Stimulated activated CD8-positive, alpha-beta memory T cell treated with anti-CD3 and anti-CD28 coated beads, Interleukin-2, amount 100 ng/mL, for 1 hour (primary cell): ENCODE data around the gene HAL.

Experiments used
- DNase-seq, 2 donors: peaks; one replicate each; pipeline ENCODE4 v3.0.0-alpha.2; 2020; ENCODE audit warnings: low read depth in 2 of 2

Gene HAL

DNA sequence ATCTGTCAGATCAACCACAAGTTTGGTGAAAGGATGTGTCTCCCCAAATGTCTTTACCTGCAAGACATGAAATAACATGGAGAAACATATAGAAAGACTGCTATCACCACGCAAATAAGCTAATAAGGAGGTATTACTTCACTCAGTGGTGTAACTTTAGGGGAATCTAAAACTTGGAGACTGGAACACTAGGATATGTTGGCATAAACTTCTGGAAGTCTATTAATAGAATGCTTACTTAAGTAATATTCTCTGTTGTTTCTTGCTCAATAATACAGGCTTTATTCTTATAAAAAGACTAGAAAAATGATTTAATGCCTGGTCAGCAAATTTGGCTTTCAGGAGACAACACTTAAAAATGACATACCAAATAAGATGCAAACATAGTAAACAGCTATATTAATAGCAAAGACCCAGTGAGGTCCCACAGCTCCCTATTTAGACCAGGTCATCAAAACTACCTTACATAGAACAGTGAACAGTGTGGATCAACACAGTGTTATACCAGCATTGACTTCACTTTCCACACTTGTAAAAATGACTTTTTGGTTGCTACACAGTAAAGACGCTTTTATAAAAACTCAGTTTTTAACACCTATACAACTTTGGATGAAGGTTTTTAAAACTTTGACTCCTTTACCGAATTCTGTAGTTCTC is 18.9 kb upstream of the HAL start:
- no peak for DNase-seq

DNA sequence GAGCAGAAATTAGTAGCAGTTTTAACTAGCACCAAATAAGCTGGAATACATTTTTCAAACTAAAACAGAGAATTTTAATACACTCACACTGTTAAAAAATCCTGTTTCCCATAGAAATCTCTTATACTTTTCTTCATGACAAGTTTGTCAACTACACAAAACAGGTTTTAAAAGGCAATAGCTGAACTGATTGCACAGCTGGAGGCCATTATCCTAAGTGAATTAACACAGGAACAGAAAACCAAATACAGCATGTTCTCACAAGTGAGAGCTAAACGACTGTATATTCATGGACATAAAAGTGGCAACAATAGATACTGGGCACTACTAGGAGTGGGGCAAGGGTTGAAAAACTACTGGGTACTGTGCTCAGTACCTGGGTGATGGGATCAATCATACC is 11.6 kb upstream of the HAL start:
- no peak for DNase-seq

DNA sequence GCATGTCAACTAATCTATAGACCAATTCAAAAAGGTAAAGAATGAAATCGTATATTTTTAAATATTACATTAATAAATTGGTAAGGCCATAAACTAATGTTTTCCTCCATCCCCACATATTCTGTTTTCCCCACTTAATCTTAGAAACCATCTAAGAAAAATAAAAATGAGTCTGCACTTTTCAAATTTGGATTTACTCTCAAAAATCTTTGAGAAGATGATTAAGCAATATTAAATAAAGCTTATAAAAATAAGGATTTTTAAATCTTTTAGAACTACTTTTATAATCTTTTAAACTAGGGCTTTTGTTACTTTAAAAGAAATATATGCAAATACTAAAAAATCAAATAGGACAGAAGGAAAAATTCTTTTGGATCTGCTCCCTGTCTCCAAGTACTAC is 10.6 kb upstream of the HAL start:
- no peak for DNase-seq

DNA sequence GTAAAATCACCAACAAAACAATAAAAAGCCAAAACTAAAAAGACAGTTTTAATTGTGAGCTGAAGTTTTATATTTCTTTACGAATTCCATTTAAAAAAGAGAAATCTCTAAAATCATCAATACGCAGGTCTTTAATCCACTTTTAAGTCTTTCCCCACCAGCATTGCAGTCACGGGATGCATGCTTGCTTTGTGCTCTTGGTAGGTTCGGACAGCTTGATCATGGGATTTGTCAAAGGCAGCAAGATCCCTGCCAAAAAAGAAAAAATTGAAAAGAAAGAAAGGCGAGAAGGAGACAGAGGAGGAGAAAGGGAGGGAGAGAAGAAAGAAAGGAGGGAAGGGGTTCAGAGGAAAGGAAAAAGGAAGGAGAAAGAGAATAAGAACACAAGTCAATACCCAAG is 4.7 kb upstream of the HAL start:
- no peak for DNase-seq

DNA sequence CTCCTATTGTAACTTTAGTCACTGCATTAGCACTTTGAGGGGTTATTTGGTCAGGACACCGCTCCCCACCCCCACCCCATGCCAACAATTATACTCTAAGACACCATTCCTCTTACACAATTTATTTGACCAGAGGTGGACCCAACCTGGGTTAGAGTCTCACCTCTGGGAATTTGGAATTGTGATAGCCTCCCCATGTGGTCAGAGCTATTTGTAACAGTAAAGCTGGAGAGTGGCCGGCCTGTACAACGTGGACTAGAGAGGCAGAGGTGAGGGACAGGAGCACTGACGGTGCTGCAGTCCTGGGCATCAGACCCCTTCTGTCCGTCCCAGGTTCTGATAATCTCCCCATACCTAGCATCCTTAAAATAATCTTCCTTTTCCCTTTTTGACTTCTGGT is 3.3 kb upstream of the HAL start:
- no peak for DNase-seq

DNA sequence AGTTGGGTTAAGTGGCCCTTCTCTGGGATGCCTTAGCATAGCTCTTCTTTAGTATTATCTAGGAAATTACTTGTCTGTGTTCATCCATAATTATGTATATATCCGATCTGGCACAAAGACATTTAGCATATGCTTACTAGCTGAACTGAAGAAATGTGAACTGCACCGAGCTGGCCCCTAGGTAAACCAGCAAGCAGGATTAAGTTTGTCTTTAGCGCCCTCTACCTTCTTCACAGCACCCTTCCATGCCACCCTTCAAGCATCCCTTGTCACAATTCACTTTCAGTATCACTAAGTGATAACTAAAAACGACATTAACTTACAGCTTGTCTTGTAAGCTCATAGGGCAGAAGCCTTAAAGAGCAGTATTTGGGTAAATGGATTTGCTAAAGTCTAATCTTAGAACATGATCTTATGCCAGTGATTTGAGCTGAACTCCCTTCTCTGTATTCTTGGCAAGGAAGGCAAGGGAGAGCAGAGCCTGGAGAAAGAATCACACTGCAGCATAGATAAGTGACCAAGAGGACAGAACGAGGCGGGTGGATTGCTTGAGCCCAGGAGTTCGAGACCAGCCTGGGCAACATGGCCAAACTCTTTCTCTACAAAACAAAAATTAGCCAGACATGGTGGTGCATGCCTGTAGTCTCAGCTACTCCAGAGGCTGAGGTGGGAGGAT is 2.6 kb upstream of the HAL start:
- DNase-seq: no peak

DNA sequence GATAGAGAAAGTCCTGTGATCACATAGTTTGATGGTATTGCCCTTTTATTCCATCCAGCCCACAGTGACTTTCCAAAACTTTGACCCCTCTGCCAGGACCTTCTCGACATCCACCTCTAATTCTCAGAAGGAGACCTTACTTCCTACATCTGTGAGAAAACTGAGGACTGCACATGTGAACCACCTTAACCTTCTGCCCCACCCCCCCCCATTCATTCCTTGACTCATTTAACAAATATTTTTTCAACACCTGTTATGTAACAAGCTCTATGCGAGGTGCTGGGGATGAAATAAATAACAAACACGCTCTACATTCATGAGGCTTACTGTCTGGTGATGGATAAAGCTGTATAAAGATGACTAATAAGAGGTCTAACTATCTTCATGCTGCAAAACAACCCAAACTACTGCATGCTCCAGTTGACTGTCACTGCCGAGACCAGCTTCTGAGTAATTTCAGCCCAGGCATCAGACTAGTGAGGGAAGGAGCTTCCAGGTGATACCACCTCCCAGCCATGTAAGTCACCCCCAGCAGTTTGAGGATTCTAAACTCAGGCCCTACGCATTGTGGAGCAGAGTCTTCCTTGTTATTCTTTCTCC is 1.9 kb upstream of the HAL start:
- no peak for DNase-seq

DNA sequence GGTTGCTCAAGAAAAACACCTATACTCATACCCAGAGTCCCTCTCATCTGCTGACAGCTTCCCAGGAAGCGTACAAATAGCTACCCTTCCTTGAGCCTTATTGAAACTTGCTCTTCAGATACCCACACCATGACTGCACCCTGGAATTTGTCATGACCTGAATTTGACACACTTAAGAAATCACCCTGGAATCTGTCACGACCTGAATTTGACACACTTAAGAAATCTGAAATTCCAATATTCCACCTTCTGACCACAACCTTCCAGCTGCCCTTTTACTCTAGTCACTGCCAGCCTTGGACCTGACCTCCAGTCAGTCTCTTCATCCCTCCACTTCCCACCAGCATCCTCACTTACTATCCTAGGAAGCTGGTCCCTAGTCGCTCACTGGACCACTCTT is 1.1 kb upstream of the HAL start:
- DNase-seq: no peak

DNA sequence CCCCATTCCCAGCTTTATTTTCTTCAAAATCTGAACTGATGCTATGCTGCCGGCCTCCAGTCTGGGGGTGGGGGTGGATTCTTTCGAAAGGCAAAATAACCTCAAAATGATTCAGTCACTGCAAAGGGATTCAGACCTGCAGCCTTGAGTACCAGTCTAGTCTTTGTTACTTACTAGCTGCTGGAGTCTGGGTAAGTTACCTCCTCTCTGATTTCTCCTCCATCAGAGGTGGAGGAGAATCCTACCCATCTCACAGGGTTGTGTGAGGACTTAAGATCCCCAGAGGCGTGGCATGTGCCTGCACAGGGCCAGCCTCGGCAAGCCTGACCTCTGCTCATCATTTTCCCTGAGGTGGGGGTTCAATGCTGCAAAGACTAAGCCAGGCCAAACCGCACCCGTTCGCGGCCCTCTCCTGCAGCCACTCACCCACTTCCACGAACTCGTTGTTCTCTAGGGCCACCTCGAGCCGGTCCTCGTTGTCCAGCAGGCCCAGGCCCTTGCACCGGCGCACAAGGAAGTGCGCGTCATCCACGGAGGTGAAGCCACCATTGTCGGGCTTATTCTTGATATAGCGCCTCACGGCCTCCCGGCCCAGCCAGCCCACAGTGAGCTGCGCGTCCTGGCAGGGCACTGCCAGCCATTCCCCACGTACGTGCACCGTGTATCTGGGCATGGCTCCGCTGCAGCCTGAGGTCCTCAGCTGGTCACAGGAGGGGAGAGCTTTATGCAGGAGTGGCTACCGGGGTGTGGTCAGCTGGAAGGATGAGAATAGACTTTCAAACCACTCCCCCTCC is 709 bp downstream of the HAL start:
- no peak for DNase-seq

DNA sequence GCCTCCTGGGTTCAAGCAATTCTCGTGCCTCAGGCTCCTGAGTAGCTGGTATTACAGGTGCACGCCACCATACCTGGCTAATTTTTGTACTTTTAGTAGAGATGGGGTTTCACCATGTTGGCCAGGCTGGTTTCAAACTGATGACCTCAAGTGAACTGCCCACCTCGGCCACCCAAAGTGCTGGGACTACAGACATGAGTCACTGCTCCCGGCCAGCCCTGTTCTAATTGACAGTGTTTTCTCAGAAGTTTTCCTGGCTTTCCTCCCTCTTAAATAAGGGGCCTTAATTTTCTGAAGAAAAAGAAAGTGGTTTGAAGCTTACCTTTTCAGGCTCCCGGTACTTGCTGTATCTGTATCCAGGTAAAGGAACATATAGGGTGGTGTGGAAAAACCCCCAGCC is 1.7 kb downstream of the HAL start:
- no peak for DNase-seq

DNA sequence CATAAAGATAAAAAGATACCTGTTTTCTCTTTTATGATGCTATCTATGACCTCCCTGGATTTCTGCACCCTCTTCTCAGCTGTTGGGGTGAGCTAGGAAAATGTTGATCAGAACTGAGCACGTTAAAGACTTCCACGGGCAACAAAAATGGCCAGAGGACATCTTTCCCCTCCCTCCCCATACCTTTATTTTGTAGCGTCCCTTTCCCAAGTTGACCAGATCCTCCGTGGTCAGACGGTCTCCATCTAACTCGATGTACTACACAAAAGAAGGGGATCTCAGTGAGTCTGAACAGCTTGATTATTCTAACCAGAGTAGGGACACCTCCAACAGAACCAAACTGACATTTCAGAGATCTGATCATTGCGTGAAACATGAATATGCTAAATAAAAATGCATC is 2.2 kb downstream of the HAL start:
- no peak for DNase-seq

DNA sequence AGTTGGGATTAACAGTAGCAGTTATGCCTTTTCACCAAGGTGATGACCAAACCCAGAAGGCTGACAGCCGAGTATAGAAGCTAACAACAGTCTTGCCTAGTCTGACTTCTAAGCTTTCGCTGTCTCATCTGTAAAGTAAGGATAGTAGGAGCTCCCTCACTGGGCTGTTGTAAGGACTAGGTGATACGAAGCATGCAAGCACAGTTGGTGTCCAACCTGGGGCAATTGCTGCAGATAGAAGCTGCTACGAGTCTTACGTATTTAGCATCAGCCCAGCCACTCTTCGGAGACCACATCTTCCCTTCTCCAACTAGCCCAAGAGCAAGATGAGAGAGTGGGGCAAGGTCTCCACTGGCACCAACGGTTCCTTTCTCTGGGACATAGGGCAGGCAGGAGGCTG is 6.0 kb downstream of the HAL start:
- no peak for DNase-seq

DNA sequence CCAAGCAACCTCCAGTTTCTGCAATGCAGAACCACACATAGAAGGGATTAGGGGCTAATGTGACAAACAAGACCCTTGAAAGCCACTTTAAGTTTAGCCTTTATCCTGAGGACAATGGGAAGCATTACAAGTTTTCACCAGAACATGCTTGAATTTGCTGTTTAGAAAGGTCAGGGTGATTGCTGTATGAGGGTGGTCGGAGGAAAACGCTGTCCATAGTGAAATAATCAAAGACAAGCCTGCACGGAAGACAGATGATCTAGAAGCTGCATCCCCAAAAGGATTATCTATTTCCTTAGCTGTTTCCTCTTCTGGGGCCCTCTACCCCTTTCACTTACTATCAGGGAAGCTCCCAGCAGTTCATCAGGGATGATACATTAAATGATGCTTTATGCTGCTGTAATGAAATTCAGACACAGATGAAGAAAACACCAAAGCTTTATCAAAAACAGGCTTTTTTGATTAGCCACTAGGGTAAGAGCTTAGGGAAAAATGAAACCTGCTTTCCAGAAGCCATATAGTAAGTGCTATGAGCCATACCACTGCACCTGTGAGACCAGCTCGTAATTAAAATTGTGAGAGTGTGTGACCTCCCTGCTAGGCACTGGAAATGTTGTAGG is 6.5 kb downstream of the HAL start:
- no peak for DNase-seq

DNA sequence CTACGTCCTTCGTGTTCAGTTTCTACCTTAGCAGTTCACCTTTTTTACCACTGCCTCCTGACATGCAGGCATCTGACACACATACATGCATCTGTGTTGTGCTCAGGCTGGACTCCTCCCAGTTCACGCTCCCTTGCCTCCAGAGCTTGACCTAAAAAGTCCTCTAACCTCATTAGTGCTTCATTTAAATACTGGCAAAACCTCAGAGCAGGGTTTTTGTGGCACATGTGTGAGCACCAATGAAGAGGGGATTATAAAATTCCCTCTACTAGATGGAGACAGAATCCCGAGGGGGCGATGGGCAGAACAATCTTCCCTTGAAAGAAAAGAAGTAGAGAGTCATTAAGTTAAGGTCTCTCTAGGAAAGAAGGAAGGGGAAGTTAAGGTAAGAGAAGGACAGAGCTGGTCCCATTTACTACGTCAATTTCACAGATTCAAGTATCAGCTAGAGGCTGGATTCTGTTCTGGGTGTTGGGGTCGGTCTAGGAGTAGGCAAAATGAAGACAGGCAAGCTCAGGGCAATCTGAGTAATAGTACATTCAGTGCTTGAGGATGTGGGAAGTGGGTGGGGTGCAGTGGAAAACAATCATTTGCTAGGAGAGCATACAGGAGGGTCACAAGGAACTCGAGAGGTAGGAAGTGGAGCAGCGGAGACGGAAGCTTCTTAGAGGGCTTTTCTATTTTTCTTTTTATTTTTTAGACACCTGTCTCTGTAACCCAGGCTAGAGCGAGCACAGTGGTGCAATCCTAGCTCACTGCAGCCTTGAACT is 7.5 kb downstream of the HAL start:
- DNase-seq: no peak

DNA sequence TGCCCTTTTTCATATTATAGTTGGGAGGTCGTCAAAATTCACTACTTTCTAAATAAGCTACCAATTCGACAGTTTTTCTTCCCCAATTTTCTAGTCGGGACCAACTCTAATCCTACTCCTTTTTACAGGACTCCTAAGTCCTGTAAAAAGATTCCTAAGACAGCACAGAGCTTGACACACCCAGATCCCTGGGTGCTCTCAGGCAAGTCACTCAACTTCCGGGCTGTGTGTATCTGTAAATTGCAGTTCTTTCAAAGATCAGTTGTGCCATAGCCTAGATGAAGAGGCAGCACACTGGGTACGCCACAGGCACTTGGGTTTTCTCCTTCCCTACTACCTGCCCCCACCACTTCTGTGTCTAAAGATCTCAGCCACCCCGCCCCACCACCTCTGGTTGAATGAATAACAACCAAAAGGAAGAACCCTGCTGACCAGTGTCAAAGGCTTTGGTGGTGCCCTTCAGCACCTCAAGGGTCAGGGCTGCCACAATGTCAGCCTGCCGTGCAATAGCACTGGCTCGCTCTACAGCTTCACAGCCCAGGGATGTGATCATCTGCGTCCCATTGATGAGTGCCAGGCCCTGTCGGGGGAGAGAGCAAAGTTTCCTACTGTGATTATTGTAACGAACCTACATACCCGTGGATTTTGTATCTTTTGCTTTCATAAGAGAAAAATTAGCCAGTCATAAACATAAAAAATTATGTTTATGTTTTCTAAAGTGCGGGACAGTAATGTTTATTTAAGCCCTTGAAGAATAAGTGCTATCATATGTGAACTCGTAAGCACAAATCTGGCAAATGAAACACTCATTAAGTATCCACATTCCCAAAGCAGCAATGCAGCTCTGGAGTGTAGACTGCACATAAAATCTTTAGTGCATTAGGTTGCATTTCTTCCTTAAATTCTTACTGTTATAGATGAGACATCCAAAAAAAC is 9.2 kb downstream of the HAL start:
- DNase-seq: no peak

DNA sequence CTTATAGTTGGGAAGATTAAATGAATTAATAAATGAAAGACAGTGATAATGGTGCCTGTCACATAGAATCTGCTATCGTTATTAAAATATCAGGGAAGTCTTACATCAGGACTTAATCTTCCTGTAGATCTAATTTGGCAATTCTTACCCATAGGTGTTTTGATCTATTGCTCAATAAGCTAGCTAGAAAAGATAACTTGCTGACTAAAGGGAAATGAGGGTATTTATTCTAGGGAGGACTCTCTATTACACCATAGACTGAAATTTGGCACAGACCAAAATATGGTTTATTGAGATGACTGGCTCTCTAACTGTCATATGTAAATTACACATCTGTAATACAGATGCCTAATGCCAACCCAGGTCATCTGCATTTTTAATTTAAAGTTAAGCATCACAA is 11.5 kb downstream of the HAL start:
- no peak for DNase-seq

DNA sequence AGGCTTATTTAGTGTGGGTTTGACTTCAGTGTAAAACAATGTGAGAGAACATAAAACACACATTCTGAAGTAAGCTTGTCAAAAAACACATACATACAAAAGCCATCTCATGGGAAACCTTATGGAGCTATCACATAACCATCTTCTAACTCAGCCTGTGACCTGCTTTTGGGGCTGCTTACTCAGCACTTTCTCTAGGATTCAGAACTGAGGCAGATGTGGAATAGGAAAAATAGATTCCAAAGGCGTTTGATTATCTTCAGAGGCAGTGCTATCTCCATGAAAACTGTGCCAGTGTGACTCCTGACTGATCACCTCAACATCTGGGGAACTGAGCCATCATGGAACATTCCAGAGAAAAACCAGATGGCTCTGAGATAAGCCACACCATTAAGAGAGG is 13.5 kb downstream of the HAL start:
- no peak for DNase-seq

DNA sequence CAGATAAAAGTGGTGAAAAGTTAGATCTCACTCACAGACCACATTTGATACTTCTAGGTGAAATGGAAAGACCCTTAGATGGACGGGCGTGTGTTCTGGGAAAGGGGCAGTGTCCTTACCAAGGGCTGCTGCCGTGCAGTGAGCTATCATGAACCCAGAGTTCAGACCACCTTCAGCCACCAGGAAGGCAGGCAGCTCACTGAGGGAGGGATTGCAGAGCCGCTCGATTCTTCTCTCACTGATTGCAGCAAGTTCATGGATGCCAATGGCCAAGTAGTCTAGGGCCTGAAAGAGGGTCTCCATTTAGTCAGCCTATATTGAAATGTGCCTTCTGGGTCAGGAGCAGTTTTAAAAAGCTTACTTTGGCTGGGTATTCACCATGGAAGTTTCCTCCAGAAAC is 15.7 kb downstream of the HAL start:
- no peak for DNase-seq

DNA sequence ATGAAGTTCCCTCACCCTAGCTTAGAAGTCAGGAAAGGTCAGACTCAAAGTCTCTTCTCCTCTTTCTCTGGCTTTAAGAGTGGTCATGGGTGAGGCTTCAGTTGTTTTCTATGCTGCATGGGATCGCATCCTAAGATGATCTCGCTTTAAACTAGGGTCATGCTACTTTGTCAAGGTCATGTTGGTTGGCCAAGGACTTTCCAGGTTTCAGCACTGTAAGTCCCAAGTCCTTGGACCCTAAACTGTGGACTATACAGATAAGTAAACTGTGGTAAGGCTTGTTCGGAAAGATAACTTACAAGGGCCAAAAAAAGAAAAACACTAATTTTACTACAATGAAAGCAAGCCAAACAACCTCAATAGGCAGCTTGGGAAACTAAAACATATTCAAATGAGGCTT is 17.4 kb downstream of the HAL start:
- no peak for DNase-seq

DNA sequence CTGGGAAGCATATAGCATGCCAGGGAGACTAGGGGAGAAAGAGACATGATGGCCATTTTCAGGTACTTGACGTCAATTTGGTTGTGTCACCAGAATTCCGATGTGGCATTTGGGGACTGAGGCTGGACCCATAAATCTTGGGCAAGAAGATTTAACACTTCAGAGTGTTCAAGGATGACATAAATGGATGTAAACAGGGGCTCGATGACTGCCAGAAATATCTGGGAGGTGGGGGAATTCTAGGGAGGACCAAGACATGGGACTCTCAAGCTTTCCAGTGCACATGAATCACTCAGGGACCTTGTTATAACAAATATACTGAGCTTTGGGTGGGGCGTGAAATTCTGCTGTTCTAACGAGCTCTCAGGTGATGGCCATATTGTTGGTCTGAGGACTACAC is 17.8 kb downstream of the HAL start:
- no peak for DNase-seq
